NCI-H146 (cell line): ENCODE measurements around the gene TSPAN9.
A peak's percentile ranks its signal among the peaks of the same experiment; 100 is the strongest.
"Not testable (repeated sequence)": the region's sequence is repeated elsewhere in the genome, so short reads cannot be mapped to it uniquely, and the experiment has no call there.

Source experiments
- DNase-seq: peaks from one replicate; lab custom pipeline; 2025; lab: John Stamatoyannopoulos, UW

Gene TSPAN9

GRCh38 chr12:3044141-3044630, 33.0 kb upstream of the TSPAN9 start:
- DNase-seq = no peak

GRCh38 chr12:3045494-3045893, 31.7 kb upstream of the TSPAN9 start:
- DNase-seq = no peak

GRCh38 chr12:3045989-3046388, 31.2 kb upstream of the TSPAN9 start:
- no peak for DNase-seq

GRCh38 chr12:3046441-3047200, 30.6 kb upstream of the TSPAN9 start:
- no peak for DNase-seq

- peak; percentile 23 for DNase-seq
Observed at GRCh38 chr12:3047961-3048360, 29.2 kb upstream of the TSPAN9 start.

GRCh38 chr12:3048540-3048939, 28.6 kb upstream of the TSPAN9 start:
- DNase-seq = no peak

- no peak for DNase-seq
Observed at GRCh38 chr12:3049176-3049575, 28.0 kb upstream of the TSPAN9 start.

- no peak for DNase-seq
Observed at GRCh38 chr12:3049611-3050249, 27.4 kb upstream of the TSPAN9 start.

- DNase-seq = no peak
Observed at GRCh38 chr12:3054374-3054773, 22.8 kb upstream of the TSPAN9 start.

- no peak for DNase-seq
Observed at GRCh38 chr12:3055026-3055703, 22.0 kb upstream of the TSPAN9 start.

GRCh38 chr12:3055704-3056467, 21.3 kb upstream of the TSPAN9 start:
- DNase-seq = no peak

GRCh38 chr12:3061059-3061458, 16.1 kb upstream of the TSPAN9 start:
- no peak for DNase-seq

GRCh38 chr12:3061501-3062215, 15.5 kb upstream of the TSPAN9 start:
- no peak for DNase-seq

- DNase-seq = no peak
Observed at GRCh38 chr12:3065300-3065699, 11.9 kb upstream of the TSPAN9 start.

GRCh38 chr12:3065846-3066245, 11.3 kb upstream of the TSPAN9 start:
- not testable (repeated sequence) for DNase-seq

- DNase-seq = no peak
Observed at GRCh38 chr12:3069714-3070113, 7.5 kb upstream of the TSPAN9 start.

- peak; percentile 87 for DNase-seq
Observed at GRCh38 chr12:3071107-3071506, 6.1 kb upstream of the TSPAN9 start.

- no peak for DNase-seq
Observed at GRCh38 chr12:3071710-3072109, 5.5 kb upstream of the TSPAN9 start.

- peak; percentile 75 for DNase-seq
Observed at GRCh38 chr12:3073438-3074250, 3.5 kb upstream of the TSPAN9 start.

GRCh38 chr12:3075315-3075714, 1.9 kb upstream of the TSPAN9 start:
- no peak for DNase-seq
